ENCODE measurements around the gene RBP2.

RBP2 gene

GRCh38 chr3:139468399-139468798 is 7.9 kb downstream of the RBP2 start:
- H3K27ac ChIP-seq = no peak overlapping the region
- TF ChIP-seq, protein P1, sequence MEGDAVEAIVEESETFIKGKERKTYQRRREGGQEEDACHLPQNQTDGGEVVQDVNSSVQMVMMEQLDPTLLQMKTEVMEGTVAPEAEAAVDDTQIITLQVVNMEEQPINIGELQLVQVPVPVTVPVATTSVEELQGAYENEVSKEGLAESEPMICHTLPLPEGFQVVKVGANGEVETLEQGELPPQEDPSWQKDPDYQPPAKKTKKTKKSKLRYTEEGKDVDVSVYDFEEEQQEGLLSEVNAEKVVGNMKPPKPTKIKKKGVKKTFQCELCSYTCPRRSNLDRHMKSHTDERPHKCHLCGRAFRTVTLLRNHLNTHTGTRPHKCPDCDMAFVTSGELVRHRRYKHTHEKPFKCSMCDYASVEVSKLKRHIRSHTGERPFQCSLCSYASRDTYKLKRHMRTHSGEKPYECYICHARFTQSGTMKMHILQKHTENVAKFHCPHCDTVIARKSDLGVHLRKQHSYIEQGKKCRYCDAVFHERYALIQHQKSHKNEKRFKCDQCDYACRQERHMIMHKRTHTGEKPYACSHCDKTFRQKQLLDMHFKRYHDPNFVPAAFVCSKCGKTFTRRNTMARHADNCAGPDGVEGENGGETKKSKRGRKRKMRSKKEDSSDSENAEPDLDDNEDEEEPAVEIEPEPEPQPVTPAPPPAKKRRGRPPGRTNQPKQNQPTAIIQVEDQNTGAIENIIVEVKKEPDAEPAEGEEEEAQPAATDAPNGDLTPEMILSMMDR (IDR thresholded peaks at IDR 0.05) = no peak
- no peak for TF ChIP-seq ZFX (IDR thresholded peaks at IDR 0.05; ENCODE audit: borderline replicate concordance)

DNA sequence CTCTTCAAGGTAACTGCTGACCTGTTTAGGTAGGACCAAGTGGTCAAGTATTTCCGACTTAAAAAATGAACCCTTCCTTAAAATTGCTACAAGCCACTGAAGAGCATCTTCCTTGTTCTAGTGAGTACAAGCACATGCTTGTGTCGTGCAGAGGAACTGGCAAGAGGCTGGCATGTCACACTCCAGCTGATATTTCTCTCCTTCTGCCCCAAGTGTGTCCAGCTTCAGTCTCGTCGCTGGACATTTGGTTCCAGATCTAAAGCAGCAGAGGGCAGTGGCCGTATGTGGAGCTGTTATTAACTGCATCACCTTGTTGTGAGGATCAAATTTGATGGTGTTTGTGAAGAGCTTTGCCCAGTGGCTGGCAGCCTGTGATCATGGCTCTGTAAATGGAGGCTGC is 10.0 kb downstream of the RBP2 start:
- no peak overlapping the region for H3K27ac ChIP-seq
- TF ChIP-seq, protein P1 (IDR thresholded peaks at IDR 0.05) = no peak
- no peak for TF ChIP-seq ZFX (IDR thresholded peaks at IDR 0.05; ENCODE audit: borderline replicate concordance)

DNA sequence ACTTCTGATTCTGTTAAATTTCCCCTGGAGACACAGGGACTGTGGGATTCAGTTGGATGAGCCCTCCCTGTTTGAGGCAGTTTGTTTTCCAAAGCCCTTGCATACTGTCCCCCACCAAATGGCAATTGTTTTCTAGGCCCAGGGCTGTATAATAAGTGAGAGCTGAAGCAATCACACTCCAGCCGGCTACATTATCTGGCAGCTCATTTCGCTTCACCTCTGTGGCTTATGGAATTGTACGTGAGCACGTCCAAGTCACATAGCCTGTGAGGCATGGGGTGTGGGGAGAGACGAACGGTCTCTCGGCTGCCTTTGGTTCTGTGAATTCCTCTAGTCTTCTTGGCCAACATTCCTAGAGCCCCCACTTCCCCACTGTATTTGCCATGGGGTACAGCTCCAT is 10.7 kb downstream of the RBP2 start:
- no peak for TF ChIP-seq ZFX (IDR thresholded peaks at IDR 0.05; ENCODE audit: borderline replicate concordance)
- TF ChIP-seq, protein P1 (IDR thresholded peaks at IDR 0.05) = no peak
- no peak overlapping the region for H3K27ac ChIP-seq

- TF ChIP-seq, protein P1 (IDR thresholded peaks at IDR 0.05) = no peak
- no peak for TF ChIP-seq ZFX (IDR thresholded peaks at IDR 0.05; ENCODE audit: borderline replicate concordance)
- no peak overlapping the region for H3K27ac ChIP-seq
Observed at GRCh38 chr3:139463466-139463865, 12.8 kb downstream of the RBP2 start.

- TF ChIP-seq, protein P1 (IDR thresholded peaks at IDR 0.05) = no peak
- TF ChIP-seq ZFX (IDR thresholded peaks at IDR 0.05; ENCODE audit: borderline replicate concordance) = no peak
- no peak overlapping the region for H3K27ac ChIP-seq
Observed at GRCh38 chr3:139460529-139460928, 15.8 kb downstream of the RBP2 start.

GRCh38 chr3:139460076-139460475 is 16.2 kb downstream of the RBP2 start:
- H3K27ac ChIP-seq = no peak overlapping the region
- TF ChIP-seq, protein P1 (IDR thresholded peaks at IDR 0.05) = no peak
- TF ChIP-seq ZFX (IDR thresholded peaks at IDR 0.05; ENCODE audit: borderline replicate concordance) = no peak

- H3K27ac ChIP-seq = no peak overlapping the region
- TF ChIP-seq ZFX (IDR thresholded peaks at IDR 0.05; ENCODE audit: borderline replicate concordance) = no peak
- TF ChIP-seq, protein P1 (IDR thresholded peaks at IDR 0.05) = no peak
Observed at GRCh38 chr3:139458348-139458747, 18.0 kb downstream of the RBP2 start.
